HG02885 (cell line): ENCODE data around the gene CPO.

Experiments
- ATAC-seq: cut with Tn5 transposase; IDR thresholded peaks from one replicate; pipeline ENCODE4 v1.9.1; 2021; ENCODE audit warnings: mild to moderate bottlenecking; ENCODE audit not compliant: unreplicated experiment, poor library complexity

CPO gene

DNA sequence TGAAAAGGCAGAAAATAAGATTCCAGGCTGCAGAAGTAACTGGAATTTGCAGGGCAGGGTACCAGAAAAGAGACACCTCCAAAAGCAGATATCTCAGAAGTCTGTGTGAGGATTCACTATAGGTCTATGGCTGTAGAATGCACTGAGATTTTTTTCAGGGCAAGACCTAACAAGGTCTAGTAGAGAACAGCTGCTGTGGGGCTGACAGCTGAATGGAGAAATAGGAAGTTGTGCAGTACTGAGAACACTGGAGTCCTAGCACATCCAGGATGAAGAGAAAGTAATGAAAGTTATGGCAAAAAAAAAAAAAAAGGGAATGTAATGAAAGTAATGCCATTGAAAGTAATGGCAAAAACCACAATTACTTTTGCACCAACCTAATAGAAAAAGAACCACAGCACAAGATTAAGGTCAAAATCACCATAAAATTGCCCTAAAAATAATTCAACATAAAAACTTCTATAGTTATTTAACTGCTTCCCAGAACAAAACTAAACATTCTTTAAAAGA lies 57.3 kb downstream of the CPO start:
- no peak for ATAC-seq

DNA sequence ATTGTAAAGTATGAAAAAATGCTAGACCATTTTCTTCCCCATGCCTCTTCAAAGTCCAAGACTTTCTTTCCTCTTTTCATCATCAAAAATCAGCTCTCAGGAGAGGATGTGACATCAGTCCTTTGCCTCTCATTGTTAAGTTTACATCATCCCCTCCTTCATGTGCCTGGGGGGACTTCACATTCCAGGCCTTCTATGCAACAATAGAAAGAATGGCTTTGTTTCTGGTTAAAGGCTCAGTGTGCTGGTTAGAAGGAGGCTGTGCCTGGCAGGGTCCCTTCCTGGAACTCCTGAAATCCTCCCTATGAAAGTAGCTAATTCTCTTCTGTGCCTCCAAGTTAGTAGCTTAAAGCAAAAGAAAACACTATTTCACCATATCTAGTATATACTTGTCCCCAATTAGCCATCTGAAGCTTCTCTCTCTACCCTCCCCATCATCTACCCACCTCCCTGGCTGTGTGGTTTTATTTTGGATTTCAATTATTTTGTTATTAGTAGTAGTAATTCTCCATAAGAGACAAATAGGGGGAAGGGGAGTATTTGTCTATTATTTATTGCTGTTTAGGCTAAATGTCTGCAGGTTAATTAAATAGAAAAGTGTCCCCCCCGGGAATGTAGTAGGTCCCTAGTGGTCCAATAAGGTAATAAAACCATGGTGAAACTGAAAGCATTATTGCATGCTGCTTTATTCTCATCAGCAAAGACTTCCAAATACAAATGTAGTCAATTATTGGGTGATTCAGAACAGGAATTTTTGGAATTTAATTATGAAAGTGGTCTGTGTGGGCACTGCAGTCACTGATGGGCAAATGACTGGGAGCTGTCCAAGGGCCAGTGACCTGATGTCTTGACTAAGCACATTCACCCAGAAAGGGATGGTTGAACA lies 69.0 kb downstream of the CPO start:
- no peak for ATAC-seq

DNA sequence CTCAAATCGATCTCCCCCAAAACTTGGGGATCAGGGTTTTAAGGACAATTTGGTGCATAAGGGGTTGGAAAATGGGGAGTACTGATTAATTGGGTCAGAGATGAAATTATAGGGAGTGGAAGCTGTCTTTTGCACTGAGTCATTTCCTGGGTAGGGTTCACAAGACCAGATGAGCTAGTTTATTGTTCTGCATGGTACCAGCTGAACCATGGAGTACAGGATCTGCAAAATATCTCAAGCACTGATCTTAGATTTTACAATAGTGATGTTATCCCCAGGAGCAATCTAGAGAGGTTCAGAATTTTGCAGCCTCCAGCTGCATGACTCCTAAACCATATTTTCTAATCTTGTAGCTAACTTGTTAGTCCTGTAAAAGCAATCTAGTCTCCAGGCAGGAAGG lies 73.1 kb downstream of the CPO start:
- ATAC-seq: no peak

DNA sequence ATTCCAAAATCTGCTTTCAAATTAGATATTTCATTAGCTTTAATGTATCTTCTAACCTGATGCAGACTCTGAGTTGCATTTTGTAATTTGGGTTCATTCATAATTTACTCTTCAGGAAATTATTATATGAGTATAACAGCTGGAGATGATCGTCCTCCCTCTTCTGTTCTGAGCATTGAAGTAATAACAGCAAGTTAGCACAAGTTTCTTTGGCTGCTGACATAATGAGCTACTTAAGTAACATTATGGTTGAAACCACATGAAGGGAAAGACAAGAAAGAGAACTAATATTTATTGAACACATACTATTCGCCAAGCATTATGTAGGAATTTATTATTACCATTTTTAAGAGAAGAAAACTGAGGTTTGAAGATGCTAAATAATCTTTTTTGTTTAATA lies 75.1 kb downstream of the CPO start:
- ATAC-seq: no peak

GRCh38 chr2:207015901-207016300 lies 76.6 kb downstream of the CPO start:
- ATAC-seq: no peak
